Spleen (tissue), 11 donors: Measurements from ENCODE around the gene IRGQ. TPM values are rescaled to one million over a fixed set of nuclear protein-coding genes. Genes with fewer than 3 reads are reported as not detected.

ENCODE experiments used
- DNase-seq: peaks from one replicate; pipeline ENCODE4 v3.0.0-alpha.2; 2020
- H3K27ac ChIP-seq, 8 donors: fragments of 200-600 bp; sonication (generic) in 7 of 8; 1 replicate in 4 of 8; 2 replicates in 4 of 8; pipeline versions ENCODE4 v1.5.0 to v1.8.0; 2016 to 2021; ENCODE audit warnings: inconsistent platforms in 4 of 8, mild to moderate bottlenecking in 4 of 8, moderate library complexity in 1 of 8
- H3K27me3 ChIP-seq, 7 donors: fragments of 200-600 bp; sonication (generic) in 6 of 7; replicated peaks in 1 of 7; 1 replicate in 4 of 7; 2 replicates in 3 of 7; pipeline versions ENCODE4 v1.5.0 to v1.8.0; 2016 to 2021; ENCODE audit warnings: inconsistent platforms in 3 of 7, mild to moderate bottlenecking in 1 of 7
- H3K36me3 ChIP-seq, 6 donors: fragments of 200-600 bp; sonication (generic) in 5 of 6; 1 replicate in 4 of 6; 2 replicates in 2 of 6; pipeline versions ENCODE4 v1.5.0 to v1.8.0; 2016 to 2021; ENCODE audit warnings: inconsistent platforms in 2 of 6
- H3K4me1 ChIP-seq, 6 donors: fragments of 200-600 bp; sonication (generic) in 5 of 6; 1 replicate in 3 of 6; 2 replicates in 3 of 6; pipeline versions ENCODE4 v1.5.0 to v1.8.0; 2016 to 2021; ENCODE audit warnings: inconsistent platforms in 3 of 6
- H3K4me3 ChIP-seq, 8 donors: fragments of 200-600 bp; sonication (generic) in 7 of 8; 1 replicate in 4 of 8; 2 replicates in 4 of 8; pipeline versions ENCODE4 v1.5.0 to v1.8.0; 2016 to 2021; ENCODE audit warnings: inconsistent platforms in 4 of 8, mild to moderate bottlenecking in 4 of 8, moderate library complexity in 2 of 8
- H3K9me3 ChIP-seq, 8 donors: fragments of 200-600 bp; sonication (generic) in 7 of 8; 1 replicate in 4 of 8; 2 replicates in 4 of 8; pipeline versions ENCODE4 v1.5.0 to v1.8.0; 2016 to 2021; ENCODE audit warnings: inconsistent platforms in 4 of 8
- CTCF ChIP-seq, 11 experiments: fragments of 200-600 bp in 7 of 11; fragments of 450-650 bp in 4 of 11; sonication (generic) in 4 of 11; IDR thresholded peaks in 8 of 11; conservative IDR thresholded peaks in 3 of 11; 1 replicate in 7 of 11; 2 replicates in 4 of 11; pipeline versions ENCODE4 v1.4.0 to v1.8.0; 2016 to 2021; ENCODE audit warnings: antibody characterized with exemption in 11 of 11, inconsistent platforms in 4 of 11, mild to moderate bottlenecking in 1 of 11
- POLR2A ChIP-seq, 3 donors: fragments of 450-650 bp; IDR thresholded peaks; one replicate each; pipeline ENCODE4 v1.5.1; 2017; ENCODE audit warnings: antibody characterized with exemption in 3 of 3, mild to moderate bottlenecking in 1 of 3
- POLR2AphosphoS5 ChIP-seq, 3 donors: sonication (generic); formaldehyde crosslinking; IDR thresholded peaks; one replicate each; pipeline ENCODE4 v1.5.1; 2017; ENCODE audit warnings: antibody characterized with exemption in 3 of 3
- WGBS, 5 donors: extraction: QIAGEN DNeasy Blood & Tissue Kit in 3 of 5; methylation state at CpG; one replicate each; pipeline versions ENCODE4 v1.1.5 to v1.1.7; 2013 to 2018; 5-methylcytosine and 5-hydroxymethylcytosine counted together
- intact Hi-C: fragments of 100-400 bp; cut with DNase I; formaldehyde crosslinking; loops from one replicate; pipeline ENCODE4 v1.15.0; 2023; ENCODE audit warnings: low total_unique reads
- polyA plus RNA-seq, 3 donors: library from polyadenylated mRNA; stranded (reverse); fragments of 200-250 nt; gene quantifications; one replicate each; pipeline ENCODE4 v1.2.1, GENCODE V29; 2013
- total RNA-seq, 7 donors: library from RNA; depleted of rRNA in 3 of 7; stranded (reverse); fragments of >200 nt in 3 of 7; fragmentation: NEBNext Ultra II Directional in 4 of 7; extraction: Animal tissue kit (Norgen Biotek cat#: 25700) in 4 of 7; gene quantifications; one replicate each; pipeline versions ENCODE4 v1.1.0 to v1.2.1, GENCODE V29; 2016 to 2021
- donor health status: healthy with polysubstance abuse.
- donor health status: DM: no; HTN: no; CAD: no; lungs with moderate emphysema.
- donor health status: DM: no; HTN: no; CAD: no.
- donor health status: Bipolar disorder and iron deficiency.
- donor health status: healthy.
- donor health status: DM: no; HTN: no; CAD: no.
- donor health status: DM: yes; HTN: yes; CAD: no.

IRGQ gene
- total and polyA plus RNA-seq, 10 donors = 3.1 to 25.9 (median 17.6) TPM

GRCh38 chr19:43642531-43642930 lies 46.6 kb upstream of the IRGQ start:
- peaks cover 0 to 42% (median 9%) of the 10 kb centered on the region in 7 donors for H3K27me3 ChIP-seq
- peaks cover 0 to 21% (median 16%) of the 10 kb centered on the region in 6 donors for H3K4me1 ChIP-seq
- DNase-seq = no peak
- H3K27ac ChIP-seq = no peak overlapping the region
- TF ChIP-seq POLR2A (IDR thresholded peaks at IDR 0.05) (no peak), POLR2AphosphoS5 (IDR thresholded peaks at IDR 0.05) (no peak), CTCF (IDR thresholded peaks at IDR 0.05 in 8 of 11, conservative IDR thresholded peaks at IDR 0.05 in 3 of 11) (no peak)
- H3K4me3 ChIP-seq = no peak overlapping the region
- WGBS, 5 donors = 74 to 89% (median 86%) methylated on average over 4 of the region's 4 CpGs
- intact Hi-C loops = no loop called here
- peaks cover 0 to 5% (median 0%) of the 10 kb centered on the region in 8 donors for H3K9me3 ChIP-seq
- peaks cover 0 to 20% (median 0%) of the 10 kb centered on the region in 6 donors for H3K36me3 ChIP-seq

- TF ChIP-seq CTCF (IDR thresholded peaks at IDR 0.05 in 8 of 11, conservative IDR thresholded peaks at IDR 0.05 in 3 of 11) (no peak), POLR2A (IDR thresholded peaks at IDR 0.05) (no peak), POLR2AphosphoS5 (IDR thresholded peaks at IDR 0.05) (no peak)
- 56 to 90% (median 82%) methylated on average over 2 of the region's 2 CpGs for WGBS, 5 donors
- intact Hi-C loops = no loop called here
- Histone ChIP-seq H3K4me1 (peaks cover 0 to 21% (median 16%) of the 10 kb centered on the region in 6 donors), H3K36me3 (peaks cover 0 to 8% (median 0%) of the 10 kb centered on the region in 6 donors), H3K4me3 (no peak overlapping the region), H3K27ac (no peak overlapping the region), H3K9me3 (peaks cover 0 to 5% (median 0%) of the 10 kb centered on the region in 8 donors), H3K27me3 (peaks cover 0 to 54% (median 9%) of the 10 kb centered on the region in 7 donors)
- DNase-seq = no peak
Measured at GRCh38 chr19:43641333-43641732, 45.4 kb upstream of the IRGQ start.

GRCh38 chr19:43640424-43640757 lies 44.5 kb upstream of the IRGQ start:
- intact Hi-C loops = no loop called here
- DNase-seq = no peak
- TF ChIP-seq POLR2A (IDR thresholded peaks at IDR 0.05) (no peak), CTCF (IDR thresholded peaks at IDR 0.05 in 8 of 11, conservative IDR thresholded peaks at IDR 0.05 in 3 of 11) (no peak), POLR2AphosphoS5 (IDR thresholded peaks at IDR 0.05) (no peak)

GRCh38 chr19:43639519-43640423 lies 43.8 kb upstream of the IRGQ start, which contains the start of gene CADM4:
TSS of gene CADM4 (minus strand) at chr19:43639850. CDS start at chr19:43639790, 60 bp downstream.
- intact Hi-C loops = no loop called here

More at GRCh38 chr19:43640424-43640757, 44.5 kb upstream of the IRGQ start:
- Histone ChIP-seq H3K27me3 (peaks cover 0 to 63% (median 9%) of the 10 kb centered on the region in 7 donors), H3K27ac (no peak overlapping the region), H3K9me3 (no peaks in the 10 kb centered on the region), H3K36me3 (no peaks in the 10 kb centered on the region), H3K4me3 (peak overlapping the region; percentile 28 to 79 (median 46)), H3K4me1 (peaks cover 0 to 22% (median 16%) of the 10 kb centered on the region in 6 donors)
- 10 to 38% (median 11%) methylated on average over 4 to 9 of the region's 9 CpGs for WGBS, 5 donors

More at GRCh38 chr19:43639519-43640423, 43.8 kb upstream of the IRGQ start, which contains the start of gene CADM4:
- 2 to 6% (median 3%) methylated on average over 45 to 109 of the region's 110 CpGs for WGBS, 5 donors
- H3K9me3 ChIP-seq = no peaks in the 10 kb centered on the region
- peak within 1 kb of the TSS; percentile 28 to 79 (median 46) for H3K4me3 ChIP-seq
- DNase-seq = peak; percentile 79
- no peaks in the 10 kb centered on the region for H3K36me3 ChIP-seq
- no peak for TF ChIP-seq POLR2A (IDR thresholded peaks at IDR 0.05)
- TF ChIP-seq CTCF (IDR thresholded peaks at IDR 0.05 in 8 of 11, conservative IDR thresholded peaks at IDR 0.05 in 3 of 11) = no peak
- H3K27me3 ChIP-seq = peaks cover 0 to 69% (median 9%) of the 10 kb centered on the region in 7 donors
- peaks cover 0 to 28% (median 16%) of the 10 kb centered on the region in 6 donors for H3K4me1 ChIP-seq
- H3K27ac ChIP-seq = no peak within 1 kb of the TSS
